Measurements from ENCODE around the gene MYH3.

DNA sequence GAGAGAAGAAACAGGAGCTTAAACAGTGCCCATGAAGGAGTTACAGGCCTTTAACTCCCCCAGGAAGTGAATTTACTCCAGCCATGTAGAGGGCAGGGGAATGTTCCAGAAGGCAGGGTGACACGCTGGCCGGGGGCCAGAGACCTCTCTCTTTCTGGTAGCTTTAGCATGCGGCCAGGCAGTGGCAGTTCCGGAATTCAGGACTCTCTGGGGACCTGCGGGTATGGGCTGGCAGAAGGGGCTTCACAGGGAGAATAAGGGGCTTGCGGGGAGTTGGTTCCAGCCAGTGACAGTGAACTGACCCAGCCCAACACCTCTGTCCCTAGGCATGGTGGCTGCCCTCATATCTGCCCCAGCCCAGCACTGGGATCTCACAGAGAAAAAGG lies 40.0 kb downstream of the MYH3 start:
- TF ChIP-seq CTCF (IDR thresholded peaks at IDR 0.05) (no peak), ZFX (IDR thresholded peaks at IDR 0.05; ENCODE audit: borderline replicate concordance) (no peak)
